Testis (tissue), 3 donors: Measurements from ENCODE around the gene PPFIBP2. TPM values are rescaled to one million over a fixed set of nuclear protein-coding genes. Genes with fewer than 3 reads are reported as not detected.

Experiments
- DNase-seq: peaks from one replicate; pipeline ENCODE4 v3.0.0-alpha.2; 2019
- H3K27ac ChIP-seq, 2 donors: fragments of 200-600 bp; sonication (generic); one replicate each; pipeline ENCODE4 v1.5.1; 2019
- H3K27me3 ChIP-seq: fragments of 200-600 bp; sonication (generic); one replicate; pipeline ENCODE4 v1.5.1; 2019
- H3K36me3 ChIP-seq: fragments of 200-600 bp; sonication (generic); one replicate; pipeline ENCODE4 v1.5.1; 2017; ENCODE audit warnings: low read depth; ENCODE audit errors: missing control alignments
- H3K4me1 ChIP-seq: fragments of 200-600 bp; sonication (generic); one replicate; pipeline ENCODE4 v1.5.1; 2019
- H3K4me3 ChIP-seq, 2 donors: fragments of 200-600 bp; sonication (generic); one replicate each; pipeline ENCODE4 v1.5.1; 2017 to 2019
- H3K9me3 ChIP-seq: fragments of 200-600 bp; sonication (generic); one replicate; pipeline ENCODE4 v1.5.1; 2017
- CTCF ChIP-seq, 3 experiments: fragments of 450-650 bp in 2 of 3; fragments of 200-600 bp in 1 of 3; sonication (generic) in 1 of 3; IDR thresholded peaks; one replicate each; pipeline ENCODE4 v1.5.1; 2016 to 2019; ENCODE audit warnings: antibody characterized with exemption in 3 of 3, mild to moderate bottlenecking in 2 of 3, moderate library complexity in 1 of 3
- POLR2A ChIP-seq: fragments of 450-650 bp; IDR thresholded peaks from one replicate; pipeline ENCODE4 v1.6.1; 2017; ENCODE audit warnings: antibody characterized with exemption, mild to moderate bottlenecking, moderate library complexity
- WGBS, 2 donors: methylation state at CpG; one replicate each; pipeline ENCODE4 v1.1.5; 2018; 5-methylcytosine and 5-hydroxymethylcytosine counted together
- intact Hi-C: fragments of 100-400 bp; cut with DNase I; formaldehyde crosslinking; loops from one replicate; pipeline ENCODE4 v1.15.1; 2023; ENCODE audit warnings: low total_unique reads
- polyA plus RNA-seq: library from polyadenylated mRNA; stranded (reverse); fragments of 350-450 nt; fragmentation: Illumina TruSeq; extraction: RNeasy Lipid Tissue Mini Kit (QIAGEN cat#74804); gene quantifications from one replicate; pipeline ENCODE4 v1.2.3, GENCODE V29; 2014; ENCODE audit warnings: low read depth, low replicate concordance; ENCODE audit not compliant: insufficient read depth
- total RNA-seq, 2 donors: library from RNA; depleted of rRNA; stranded (reverse); fragments of >200 nt; gene quantifications; one replicate each; pipeline ENCODE4 v1.2.3, GENCODE V29; 2016

PPFIBP2 gene
- total and polyA plus RNA-seq, 3 donors from 2014 or later: 70.5 to 105 (median 104) TPM

- Histone ChIP-seq H3K4me3 (no peak overlapping the region), H3K27me3 (no peaks in the 10 kb centered on the region), H3K4me1 (peaks cover 6% of the 10 kb centered on the region), H3K9me3 (no peaks in the 10 kb centered on the region), H3K27ac (no peak overlapping the region), H3K36me3 (no peaks in the 10 kb centered on the region)
- intact Hi-C loops: no loop called here
- DNase-seq: no peak
- TF ChIP-seq CTCF (IDR thresholded peaks at IDR 0.05): no peak
- TF ChIP-seq POLR2A: no peak
- 42 to 96% methylated on average over 1 of the region's 1 CpG for WGBS, 2 donors
These were observed 25.1 kb upstream of the PPFIBP2 start for GRCh38 chr11:7488681-7489080.

- TF ChIP-seq POLR2A (no peak), CTCF (IDR thresholded peaks at IDR 0.05) (no peak)
- Histone ChIP-seq H3K4me3 (no peak overlapping the region), H3K9me3 (no peaks in the 10 kb centered on the region), H3K27me3 (no peaks in the 10 kb centered on the region), H3K36me3 (no peaks in the 10 kb centered on the region), H3K4me1 (peaks cover 6% of the 10 kb centered on the region), H3K27ac (no peak overlapping the region)
- 88 to 98% methylated on average over 2 of the region's 2 CpGs for WGBS, 2 donors
- intact Hi-C loops: no loop called here
- no peak for DNase-seq
These were observed 24.4 kb upstream of the PPFIBP2 start for GRCh38 chr11:7489376-7489775.

- no peaks in the 10 kb centered on the region for H3K36me3 ChIP-seq
- H3K4me3 ChIP-seq: no peak overlapping the region
- H3K4me1 ChIP-seq: peaks cover 3% of the 10 kb centered on the region
- H3K27me3 ChIP-seq: no peaks in the 10 kb centered on the region
- no peaks in the 10 kb centered on the region for H3K9me3 ChIP-seq
- intact Hi-C loops: no loop called here
- DNase-seq: no peak
- H3K27ac ChIP-seq: no peak overlapping the region
- no peak for TF ChIP-seq POLR2A
- no peak for TF ChIP-seq CTCF (IDR thresholded peaks at IDR 0.05)
- 79 to 85% methylated on average over 4 of the region's 4 CpGs for WGBS, 2 donors
These were observed 23.7 kb upstream of the PPFIBP2 start for GRCh38 chr11:7490054-7490453.

- no peak overlapping the region for H3K4me3 ChIP-seq
- intact Hi-C loops: no loop called here
- no peaks in the 10 kb centered on the region for H3K36me3 ChIP-seq
- H3K4me1 ChIP-seq: peaks cover 3% of the 10 kb centered on the region
- no peak for TF ChIP-seq POLR2A
- TF ChIP-seq CTCF (IDR thresholded peaks at IDR 0.05): no peak
- H3K27me3 ChIP-seq: no peaks in the 10 kb centered on the region
- 88 to 94% methylated on average over 1 of the region's 1 CpG for WGBS, 2 donors
- DNase-seq: no peak
- H3K9me3 ChIP-seq: no peaks in the 10 kb centered on the region
- no peak overlapping the region for H3K27ac ChIP-seq
These were observed 23.3 kb upstream of the PPFIBP2 start for GRCh38 chr11:7490535-7490934.

GRCh38 chr11:7492253-7492652, 21.5 kb upstream of the PPFIBP2 start:
- no peaks in the 10 kb centered on the region for H3K27me3 ChIP-seq
- peaks cover 3% of the 10 kb centered on the region for H3K4me1 ChIP-seq
- H3K4me3 ChIP-seq: no peak overlapping the region
- H3K36me3 ChIP-seq: no peaks in the 10 kb centered on the region
- no peak for DNase-seq
- no peaks in the 10 kb centered on the region for H3K9me3 ChIP-seq
- WGBS, 2 donors: 47 to 62% methylated on average over 1 of the region's 1 CpG
- no peak overlapping the region for H3K27ac ChIP-seq
- TF ChIP-seq CTCF (IDR thresholded peaks at IDR 0.05) (no peak), POLR2A (no peak)
- intact Hi-C loops: no loop called here
